Activated naive CD4-positive, alpha-beta T cell treated with anti-CD3 and anti-CD28 coated beads, Interleukin-2, amount 50 U/mL, for 24 hours (primary cell): ENCODE data around the gene POLR2F.
A peak's percentile ranks its signal among the peaks of the same experiment; 100 is the strongest.
"Not testable (repeated sequence)": the region's sequence is repeated elsewhere in the genome, so short reads cannot be mapped to it uniquely, and the experiment has no call there.

Experiments
- H3K27ac Mint-ChIP-seq: one replicate; pipeline ENCODE4 v1.8.0; 2021; ENCODE audit warnings: mild to moderate bottlenecking, mixed read lengths
- H3K27me3 Mint-ChIP-seq: one replicate; pipeline ENCODE4 v1.8.0; 2021; ENCODE audit warnings: mixed read lengths
- H3K36me3 Mint-ChIP-seq: one replicate; pipeline ENCODE4 v1.8.0; 2021; ENCODE audit warnings: mixed read lengths
- H3K4me1 Mint-ChIP-seq: one replicate; pipeline ENCODE4 v1.8.0; 2021; ENCODE audit warnings: mixed read lengths
- H3K4me3 Mint-ChIP-seq: one replicate; pipeline ENCODE4 v1.8.0; 2021; ENCODE audit warnings: mild to moderate bottlenecking, mixed read lengths
- H3K9me3 Mint-ChIP-seq: one replicate; pipeline ENCODE4 v1.8.0; 2021; ENCODE audit warnings: mixed read lengths

The POLR2F gene

DNA sequence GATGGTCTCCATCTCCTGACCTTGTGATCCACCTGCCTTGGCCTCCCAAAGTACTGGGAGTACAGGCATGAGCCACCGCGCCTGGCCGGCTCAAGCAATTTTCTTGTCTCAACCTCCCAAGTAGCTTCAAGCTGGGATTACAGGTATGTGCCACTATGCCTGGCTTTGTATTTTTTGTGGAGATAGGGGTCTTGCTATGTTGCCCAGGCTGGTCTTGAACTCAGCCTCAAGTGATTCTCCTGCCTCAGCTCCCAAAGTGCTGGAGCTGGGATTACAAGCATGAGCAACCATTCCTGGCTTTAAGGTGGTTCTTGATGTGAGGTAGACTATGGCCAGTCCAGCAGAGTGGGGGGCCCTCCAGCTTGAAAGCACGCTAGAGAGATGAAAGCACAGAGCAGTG is 7.6 kb downstream of the POLR2F start:
- Mint-ChIP-seq H3K9me3 (no peaks in the 10 kb centered on the region), H3K36me3 (peaks cover 34% of the 10 kb centered on the region), H3K4me3 (no peak overlapping the region), H3K27me3 (no peaks in the 10 kb centered on the region), H3K4me1 (peaks cover 25% of the 10 kb centered on the region), H3K27ac (no peak overlapping the region)

DNA sequence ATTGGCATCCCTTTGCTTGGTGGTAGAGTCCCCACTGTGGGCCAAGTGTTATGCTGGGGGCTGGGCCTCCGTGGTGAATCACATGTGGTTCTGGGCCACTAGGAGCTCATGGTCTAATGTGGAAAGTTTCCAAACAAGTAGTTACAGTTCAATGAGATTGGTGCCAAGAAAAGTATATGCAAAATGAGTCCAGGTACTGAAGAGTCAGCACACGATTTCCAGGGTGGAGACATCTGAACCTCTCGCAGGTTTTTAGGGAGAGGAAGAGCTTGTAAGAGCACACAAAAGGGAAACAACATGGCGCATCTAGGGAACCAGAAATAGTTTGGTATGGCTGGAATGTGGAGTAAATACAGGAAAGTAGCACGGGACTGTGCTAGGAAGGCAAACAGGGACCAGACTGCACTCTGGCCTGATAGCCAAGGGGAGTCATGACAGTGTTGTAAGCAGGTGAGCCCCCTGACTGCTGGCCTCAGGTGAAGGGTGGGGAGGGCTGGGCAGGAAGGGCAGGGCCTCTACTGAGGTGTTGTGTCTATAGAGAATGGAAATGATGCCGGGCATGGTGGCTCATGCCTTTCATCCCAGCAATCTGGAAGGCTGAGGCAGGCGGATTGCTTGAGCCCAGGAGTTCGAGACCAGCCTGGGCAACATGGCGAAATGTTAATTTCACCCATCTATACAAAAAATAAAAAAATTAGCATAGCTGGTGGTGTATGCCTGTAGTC is 12.6 kb downstream of the POLR2F start:
- Mint-ChIP-seq H3K9me3 (no peaks in the 10 kb centered on the region), H3K4me1 (peaks cover 6% of the 10 kb centered on the region), H3K4me3 (no peak overlapping the region), H3K36me3 (peaks cover 23% of the 10 kb centered on the region), H3K27me3 (no peaks in the 10 kb centered on the region), H3K27ac (no peak overlapping the region)

DNA sequence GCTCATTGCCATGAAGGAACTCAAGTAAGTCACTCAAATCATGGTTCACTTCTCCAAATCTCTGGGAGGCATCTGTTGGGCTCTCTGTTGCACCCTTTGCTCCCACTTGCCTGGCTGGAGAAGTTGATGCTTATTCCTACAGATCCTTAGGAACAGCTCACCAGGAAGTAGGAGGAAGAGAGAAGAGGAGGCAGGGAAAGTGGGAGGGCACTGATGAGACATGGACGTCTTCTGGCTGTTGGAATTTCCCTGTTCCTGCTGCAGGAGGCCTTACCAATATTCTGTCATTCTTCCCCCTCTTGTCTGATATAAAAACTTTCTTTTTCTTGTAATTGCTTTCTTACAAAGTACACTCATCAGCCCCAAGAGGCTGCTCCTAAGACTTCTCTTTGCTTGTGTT is 13.6 kb downstream of the POLR2F start:
- Mint-ChIP-seq H3K9me3 (no peaks in the 10 kb centered on the region), H3K27me3 (no peaks in the 10 kb centered on the region), H3K4me1 (peaks cover 6% of the 10 kb centered on the region), H3K36me3 (peaks cover 17% of the 10 kb centered on the region), H3K4me3 (no peak overlapping the region), H3K27ac (no peak overlapping the region)

- no peak overlapping the region for H3K4me3 Mint-ChIP-seq
- no peaks in the 10 kb centered on the region for H3K27me3 Mint-ChIP-seq
- no peaks in the 10 kb centered on the region for H3K9me3 Mint-ChIP-seq
- H3K36me3 Mint-ChIP-seq, result peaks cover 15% of the 10 kb centered on the region
- peaks cover 6% of the 10 kb centered on the region for H3K4me1 Mint-ChIP-seq
- peak overlapping the region; percentile 4 for H3K27ac Mint-ChIP-seq
These were observed 14.3 kb downstream of the POLR2F start for GRCh38 chr22:37967637-37968451.

DNA sequence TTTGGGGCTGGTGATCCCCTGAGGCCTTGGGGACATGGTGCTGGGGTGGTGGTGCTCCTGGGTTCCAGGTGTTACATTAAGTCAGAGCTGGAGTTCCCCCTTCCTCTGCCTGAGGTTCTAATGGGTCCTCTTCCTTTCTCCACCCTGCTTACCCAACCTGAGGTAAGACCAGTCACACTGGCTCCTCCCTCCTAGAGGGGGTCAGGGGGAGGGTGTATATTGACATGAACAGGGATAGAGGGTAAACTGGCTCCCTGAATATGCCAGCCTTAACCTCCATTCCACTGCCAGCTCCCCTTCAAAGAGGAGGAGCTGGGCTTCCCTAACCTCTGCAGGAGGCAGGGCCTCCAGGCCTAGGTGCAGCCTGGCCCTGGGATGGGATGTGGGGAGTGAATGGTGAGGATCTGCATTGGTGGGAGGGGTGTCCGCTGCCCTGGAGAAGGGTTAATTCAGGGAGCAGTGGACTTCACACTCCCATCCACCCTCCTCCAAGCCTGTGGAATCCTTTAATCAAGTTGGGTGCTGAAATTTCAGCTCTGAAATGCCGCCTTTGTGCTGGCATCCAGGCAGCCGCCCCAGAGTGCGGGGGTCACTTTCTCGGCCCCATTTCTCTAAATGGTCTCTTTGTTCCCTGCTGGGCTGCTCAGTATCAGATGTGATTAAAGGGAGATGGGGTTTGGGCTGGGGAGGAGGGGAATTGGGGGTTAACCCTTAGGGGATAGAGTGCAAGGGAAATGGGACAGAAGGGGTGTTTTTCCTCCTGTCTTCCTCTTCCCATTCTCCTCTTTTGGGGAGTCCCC is 15.2 kb downstream of the POLR2F start:
- Mint-ChIP-seq H3K27ac (no peak overlapping the region), H3K27me3 (no peaks in the 10 kb centered on the region), H3K4me3 (no peak overlapping the region), H3K9me3 (no peaks in the 10 kb centered on the region), H3K36me3 (peaks cover 15% of the 10 kb centered on the region), H3K4me1 (peaks cover 6% of the 10 kb centered on the region)

- Mint-ChIP-seq H3K4me3 (no peak overlapping the region), H3K27ac (no peak overlapping the region), H3K27me3 (no peaks in the 10 kb centered on the region)
These were observed 17.4 kb downstream of the POLR2F start for GRCh38 chr22:37970864-37971263.

DNA sequence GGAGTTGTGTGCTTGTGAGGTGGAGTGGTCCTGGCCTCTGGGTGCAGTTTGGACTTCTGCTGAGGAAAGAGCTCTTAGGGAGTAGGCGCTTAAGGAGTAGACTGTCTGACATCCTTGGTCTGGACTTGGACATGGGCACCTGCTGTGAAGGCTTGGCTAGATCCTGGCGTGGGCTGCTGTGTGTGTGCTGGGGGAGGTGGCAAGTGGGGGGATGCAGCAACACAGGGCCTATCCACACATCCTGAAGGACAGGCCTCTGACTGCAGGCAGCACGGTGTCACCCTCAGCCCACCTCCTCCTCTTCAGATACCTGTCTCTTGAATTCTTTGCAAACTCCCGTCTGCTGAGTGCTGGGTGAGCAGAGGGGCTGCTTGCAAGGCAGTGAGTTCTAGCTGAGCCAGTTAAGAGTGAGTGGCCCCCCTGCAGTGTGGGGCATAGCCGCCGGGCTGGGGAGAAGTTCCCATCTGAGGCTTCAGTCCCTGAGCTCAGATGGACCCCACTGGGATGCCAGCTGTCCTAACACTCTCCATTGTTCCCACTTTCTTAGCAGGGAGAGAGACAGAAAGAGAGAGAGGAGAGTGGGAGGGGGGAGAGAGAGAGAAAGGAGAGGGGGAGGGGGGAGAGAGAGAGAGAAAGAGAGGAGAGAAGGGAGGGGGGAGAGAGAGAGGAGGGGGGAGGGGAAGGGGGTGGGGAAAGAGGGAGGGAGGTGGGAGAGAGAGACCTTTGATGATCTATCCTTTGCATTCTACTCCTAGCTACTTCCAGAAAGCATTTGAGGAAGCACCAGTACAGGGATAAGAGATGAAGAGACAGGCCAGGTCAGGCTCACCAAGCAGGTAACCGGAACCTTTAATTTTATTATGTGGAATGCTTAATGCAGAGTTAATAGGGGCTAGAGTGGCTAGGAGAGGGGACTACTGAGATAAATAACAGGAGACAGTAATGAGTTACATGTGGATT is 18.3 kb downstream of the POLR2F start:
- Mint-ChIP-seq H3K27ac (no peak overlapping the region), H3K4me3 (no peak overlapping the region), H3K4me1 (no peaks in the 10 kb centered on the region), H3K9me3 (no peaks in the 10 kb centered on the region), H3K27me3 (no peaks in the 10 kb centered on the region), H3K36me3 (peaks cover 10% of the 10 kb centered on the region)

More at GRCh38 chr22:37970864-37971263, 17.4 kb downstream of the POLR2F start:
- Mint-ChIP-seq H3K4me1 (no peaks in the 10 kb centered on the region), H3K9me3 (no peaks in the 10 kb centered on the region), H3K36me3 (peaks cover 11% of the 10 kb centered on the region)

DNA sequence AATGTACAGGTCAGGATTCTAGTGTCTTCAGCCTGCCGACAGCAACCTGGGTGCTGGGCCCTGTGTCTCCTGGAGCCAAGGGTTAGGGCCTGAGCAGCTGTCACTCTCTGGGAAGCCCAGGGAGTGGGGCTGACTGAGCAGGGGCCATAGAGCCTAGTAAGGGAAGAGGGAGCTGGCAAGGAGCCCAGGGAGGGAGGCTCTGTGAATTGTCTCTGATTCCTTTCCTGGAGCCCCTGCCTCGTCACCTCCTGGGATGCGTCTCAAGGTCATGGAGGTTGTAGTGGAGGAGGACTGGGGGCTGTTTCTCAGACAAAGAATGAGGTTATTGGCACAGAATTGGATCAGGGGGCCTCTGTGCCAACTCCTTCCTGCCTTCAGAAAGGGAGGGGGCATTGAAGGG is 19.0 kb downstream of the POLR2F start:
- Mint-ChIP-seq H3K9me3 (no peaks in the 10 kb centered on the region), H3K4me3 (no peak overlapping the region), H3K36me3 (peaks cover 10% of the 10 kb centered on the region), H3K27ac (no peak overlapping the region), H3K4me1 (no peaks in the 10 kb centered on the region), H3K27me3 (no peaks in the 10 kb centered on the region)

DNA sequence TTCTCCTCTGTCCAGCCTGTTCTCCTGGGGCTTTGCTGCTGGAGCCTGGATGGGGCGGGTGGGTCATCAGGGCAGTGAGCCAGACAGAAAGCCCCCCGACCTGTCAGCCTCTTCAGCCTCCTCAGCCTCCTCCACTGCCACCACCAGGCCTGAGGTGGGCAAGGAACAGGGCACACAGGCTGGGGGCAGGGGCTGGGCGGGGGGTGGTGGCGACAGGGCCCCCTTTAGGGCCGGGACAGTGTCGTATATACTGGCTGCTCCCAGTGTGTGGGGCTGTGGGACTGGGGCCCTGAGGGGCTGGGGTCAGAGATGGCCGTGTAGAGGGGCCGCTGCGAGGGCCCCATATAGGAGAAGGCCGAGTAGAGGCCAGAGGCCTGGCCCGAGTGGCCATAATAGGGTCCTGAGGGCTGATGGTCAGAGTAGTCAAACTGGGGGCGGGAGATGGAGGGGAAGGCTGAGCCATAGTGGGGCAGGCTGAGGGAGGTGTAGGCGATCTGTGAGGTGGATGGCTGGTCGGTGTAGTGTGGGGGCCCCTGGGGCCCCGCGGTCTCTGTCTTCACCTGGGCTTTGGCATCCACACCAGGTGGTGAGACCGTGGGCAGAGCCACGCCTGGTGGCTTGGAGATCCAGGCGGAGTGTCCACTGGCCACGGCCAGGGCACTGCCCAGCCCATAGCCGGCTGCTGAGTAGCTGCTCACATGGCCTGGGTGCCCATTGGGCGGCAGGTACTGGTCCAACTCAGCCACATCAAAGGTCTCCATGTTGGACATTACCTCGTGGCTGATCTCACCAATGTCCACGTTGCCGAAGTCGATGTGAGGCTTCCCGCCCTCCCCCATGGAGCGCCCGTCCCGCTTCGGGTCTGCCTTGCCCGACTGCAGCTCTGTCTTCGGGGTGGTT is 20.0 kb downstream of the POLR2F start:
- Mint-ChIP-seq H3K9me3 (no peaks in the 10 kb centered on the region), H3K4me3 (no peak overlapping the region), H3K27ac (no peak overlapping the region)

DNA sequence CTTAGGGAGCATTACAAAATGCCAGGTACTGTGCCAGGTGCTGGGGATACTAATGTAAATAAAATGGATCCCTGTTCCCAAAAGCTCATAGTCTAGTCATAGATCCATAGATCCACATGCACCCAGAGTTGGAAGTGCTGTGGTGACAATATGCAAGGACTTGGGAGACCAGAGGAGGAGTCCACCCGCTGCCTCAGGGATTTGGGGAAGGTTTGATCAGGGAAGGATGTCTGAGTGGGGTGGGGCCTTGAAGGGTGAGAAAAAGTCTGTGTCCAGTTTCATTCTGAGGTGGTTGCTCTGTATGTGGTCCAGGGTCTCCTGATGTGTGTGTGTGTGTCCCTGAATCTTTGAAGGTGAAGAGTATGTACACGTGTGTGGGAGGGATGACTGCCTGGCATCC is 21.7 kb downstream of the POLR2F start:
- Mint-ChIP-seq H3K4me1 (no peaks in the 10 kb centered on the region), H3K27me3 (no peaks in the 10 kb centered on the region), H3K4me3 (no peak overlapping the region), H3K9me3 (no peaks in the 10 kb centered on the region), H3K36me3 (peaks cover 3% of the 10 kb centered on the region), H3K27ac (no peak overlapping the region)

More for the DNA sequence above, 20.0 kb downstream of the POLR2F start:
- Mint-ChIP-seq H3K36me3 (peaks cover 7% of the 10 kb centered on the region), H3K27me3 (no peaks in the 10 kb centered on the region), H3K4me1 (no peaks in the 10 kb centered on the region)

- not testable (repeated sequence) for H3K9me3 Mint-ChIP-seq, H3K36me3 Mint-ChIP-seq, H3K4me1 Mint-ChIP-seq, H3K27ac Mint-ChIP-seq, H3K4me3 Mint-ChIP-seq, H3K27me3 Mint-ChIP-seq
These were observed 22.5 kb downstream of the POLR2F start for GRCh38 chr22:37976022-37976421.

GRCh38 chr22:37976547-37976946 is 23.0 kb downstream of the POLR2F start:
- no peak overlapping the region for H3K27ac Mint-ChIP-seq
- H3K27me3 Mint-ChIP-seq, result no peaks in the 10 kb centered on the region
- peaks cover 3% of the 10 kb centered on the region for H3K36me3 Mint-ChIP-seq
- H3K4me1 Mint-ChIP-seq, result no peaks in the 10 kb centered on the region
- no peak overlapping the region for H3K4me3 Mint-ChIP-seq
- H3K9me3 Mint-ChIP-seq, result no peaks in the 10 kb centered on the region

DNA sequence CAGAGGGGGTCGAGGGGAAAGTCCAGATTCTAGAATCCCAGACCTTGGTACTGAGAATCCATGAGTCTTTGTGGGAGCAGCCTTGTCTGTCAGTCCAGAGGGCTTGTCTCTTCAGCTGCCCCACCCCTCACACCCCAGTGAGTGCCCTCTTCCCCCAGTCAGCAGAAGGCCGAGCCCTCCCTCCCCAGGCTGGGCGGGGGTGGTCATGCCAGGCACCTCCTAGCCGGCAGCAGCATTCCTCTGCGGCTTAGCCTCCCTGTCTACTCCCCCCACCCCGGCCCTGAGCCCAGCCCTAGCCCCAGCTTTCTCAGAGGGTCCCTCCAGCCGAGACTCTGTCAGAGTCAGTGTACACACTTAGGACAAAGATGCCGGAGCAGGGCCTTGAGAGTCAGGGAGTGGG is 26.3 kb downstream of the POLR2F start:
- no peak overlapping the region for H3K27ac Mint-ChIP-seq
- H3K27me3 Mint-ChIP-seq, result no peaks in the 10 kb centered on the region
- no peak overlapping the region for H3K4me3 Mint-ChIP-seq
- H3K9me3 Mint-ChIP-seq, result no peaks in the 10 kb centered on the region
- peaks cover 3% of the 10 kb centered on the region for H3K36me3 Mint-ChIP-seq
- H3K4me1 Mint-ChIP-seq, result no peaks in the 10 kb centered on the region
